Lung (tissue), 16 donors: Measurements from ENCODE around the gene UBTD2. TPM values are rescaled to one million over a fixed set of nuclear protein-coding genes. Genes with fewer than 3 reads are reported as not detected.
A peak's percentile ranks its signal among the peaks of the same experiment; 100 is the strongest.
"Not testable (repeated sequence)": the region's sequence is repeated elsewhere in the genome, so short reads cannot be mapped to it uniquely, and the experiment has no call there.

ENCODE experiments used
- ATAC-seq: fragments of 200-7000 bp; cut with Tn5 transposase; one replicate; pipeline ENCODE4 v1.9.1; 2020; ENCODE audit warnings: moderate number of reproducible peaks; ENCODE audit not compliant: insufficient read depth, low FRiP score
- DNase-seq, 3 donors: peaks; one replicate each; pipeline ENCODE4 v3.0.0-alpha.2; 2013 to 2017
- H3K27ac ChIP-seq, 2 donors: one replicate each; pipeline ENCODE4 v1.5.1; 2013; ENCODE audit warnings: mild to moderate bottlenecking in 2 of 2, moderate library complexity in 2 of 2, control low read depth in 1 of 2, inconsistent platforms in 1 of 2, low read depth in 1 of 2, low read length in 1 of 2
- H3K27me3 ChIP-seq, 3 donors: one replicate each; pipeline ENCODE4 v1.5.1; 2013; ENCODE audit warnings: low read length in 2 of 3; ENCODE audit not compliant: control insufficient read depth in 3 of 3, insufficient read depth in 3 of 3
- H3K36me3 ChIP-seq, 4 donors: one replicate each; pipeline ENCODE4 v1.5.1; 2013; ENCODE audit warnings: low read length in 4 of 4, mild to moderate bottlenecking in 1 of 4, moderate library complexity in 1 of 4; ENCODE audit not compliant: control insufficient read depth in 4 of 4, insufficient read depth in 4 of 4
- H3K4me1 ChIP-seq, 5 donors: one replicate each; pipeline ENCODE4 v1.5.1; 2013; ENCODE audit warnings: low read length in 5 of 5, mild to moderate bottlenecking in 2 of 5, moderate library complexity in 1 of 5; ENCODE audit not compliant: control insufficient read depth in 5 of 5, insufficient read depth in 5 of 5
- H3K4me3 ChIP-seq: one replicate; pipeline ENCODE4 v1.5.1; 2013; ENCODE audit warnings: mild to moderate bottlenecking, control low read depth, moderate library complexity
- H3K9ac ChIP-seq, 2 donors: one replicate each; pipeline ENCODE4 v1.5.1; 2013; ENCODE audit warnings: low read length in 2 of 2, control low read depth in 1 of 2; ENCODE audit not compliant: insufficient read depth in 1 of 2
- H3K9me3 ChIP-seq, 4 donors: one replicate each; pipeline ENCODE4 v1.5.1; 2013; ENCODE audit warnings: low read length in 3 of 4, mild to moderate bottlenecking in 1 of 4, moderate library complexity in 1 of 4; ENCODE audit not compliant: control insufficient read depth in 4 of 4, insufficient read depth in 3 of 4
- CTCF ChIP-seq: IDR thresholded peaks from 2 replicates; pipeline ENCODE4 v1.5.1; 2012; ENCODE audit warnings: mild to moderate bottlenecking; ENCODE audit errors: control extremely low read depth, extremely low read depth
- WGBS, 2 donors: extraction: QIAGEN DNeasy Blood & Tissue Kit; methylation state at CpG; one replicate each; pipeline ENCODE4 v1.1.7; 2013; 5-methylcytosine and 5-hydroxymethylcytosine counted together
- long read RNA-seq, 5 donors: transcript quantifications; one replicate each; lab custom pipeline, GENCODE V29; 2026
- polyA plus RNA-seq, 2 donors: library from polyadenylated mRNA; stranded (reverse); fragments of 200-250 nt; gene quantifications; one replicate each; pipeline ENCODE4 v1.2.1, GENCODE V29; 2013
- total RNA-seq, 2 donors: library from RNA; depleted of rRNA in 1 of 2; stranded (reverse); fragments of >200 nt in 1 of 2; gene quantifications; one replicate each; pipeline ENCODE4 v1.2.1, GENCODE V29; 2014 to 2021
- donor health status: control.
- donor health status: control.
- donor health status: Bipolar disorder and iron deficiency.
- donor health status: healthy.
- donor health status: DM: yes; HTN: yes; CAD: no.

UBTD2 gene
- total RNA-seq (10 to 100 TPM; 11.7 to 53.5 TPM), polyA plus RNA-seq (10 to 100 TPM in 1 of 2 donors, 1 to 10 TPM in 1; 8.1 to 10.9 TPM)
- long read RNA-seq, donor 1, transcript UBTD2-201 (3 exons, 3,301 nt), result major isoform, 31 of 31 reads
- long read RNA-seq, donor 1, partial matches to known transcripts, result 0 of 31 reads
- long read RNA-seq, donor 1, other reads (novel, unspliced or antisense), result 0 of 31 reads
- long read RNA-seq, donor 2, transcript UBTD2-201 (3 exons, 3,301 nt), result major isoform, 6 of 6 reads
- long read RNA-seq, donor 2, partial matches to known transcripts, result 0 of 6 reads
- long read RNA-seq, donor 2, other reads (novel, unspliced or antisense), result 0 of 6 reads
- long read RNA-seq, donor 3, transcript UBTD2-201 (3 exons, 3,301 nt), result major isoform, 23 of 23 reads
- long read RNA-seq, donor 3, partial matches to known transcripts, result 0 of 23 reads
- long read RNA-seq, donor 3, other reads (novel, unspliced or antisense), result 0 of 23 reads
- long read RNA-seq, donor 4, transcript UBTD2-201 (3 exons, 3,301 nt), result major isoform, 11 of 44 reads
- long read RNA-seq, donor 4, partial matches to known transcripts, result 33 of 44 reads
- long read RNA-seq, donor 4, other reads (novel, unspliced or antisense), result 0 of 44 reads
- long read RNA-seq, donor 5, transcript UBTD2-201 (3 exons, 3,301 nt), result major isoform, 42 of 51 reads
- long read RNA-seq, donor 5, partial matches to known transcripts, result 9 of 51 reads
- long read RNA-seq, donor 5, other reads (novel, unspliced or antisense), result 0 of 51 reads

GRCh38 chr5:172283020-172283861, at the start of gene UBTD2:
Gene UBTD2, minus strand, starts transcription at chr5:172283764. Its CDS starts 99 bp downstream, at chr5:172283665.
- H3K36me3 ChIP-seq, result peaks cover 0 to 2% (median 0%) of the 10 kb centered on the region in 4 donors
- peak within 1 kb of the TSS; percentile 88 to 98 for H3K27ac ChIP-seq
- H3K9ac ChIP-seq, result peak within 1 kb of the TSS; percentile 31 to 80
- peak; percentile 84 for ATAC-seq
- peak; percentile 87 to 91 (median 88) for DNase-seq
- no peaks in the 10 kb centered on the region for H3K9me3 ChIP-seq
- peak within 1 kb of the TSS; percentile 85 for H3K4me3 ChIP-seq
- 0 to 1% methylated on average over 50 to 87 of the region's 87 CpGs for WGBS, 2 donors
- no peak for TF ChIP-seq CTCF
- no peaks in the 10 kb centered on the region for H3K27me3 ChIP-seq
- H3K4me1 ChIP-seq, result peaks cover 0 to 40% (median 0%) of the 10 kb centered on the region in 5 donors

GRCh38 chr5:172326901-172327300, 43.3 kb upstream of the UBTD2 start:
- not testable (repeated sequence) for H3K36me3 ChIP-seq, H3K27me3 ChIP-seq, H3K9ac ChIP-seq, ATAC-seq, H3K27ac ChIP-seq, H3K4me1 ChIP-seq, H3K9me3 ChIP-seq, H3K4me3 ChIP-seq, DNase-seq
- 95 to 98% methylated on average over 12 to 13 of the region's 13 CpGs for WGBS, 2 donors

GRCh38 chr5:172325452-172325851, 41.9 kb upstream of the UBTD2 start:
- Histone ChIP-seq H3K4me1 (no peaks in the 10 kb centered on the region), H3K27ac (no peak overlapping the region), H3K9ac (no peak overlapping the region), H3K4me3 (no peak overlapping the region), H3K9me3 (no peaks in the 10 kb centered on the region), H3K27me3 (no peaks in the 10 kb centered on the region), H3K36me3 (no peaks in the 10 kb centered on the region)
- ATAC-seq, result no peak
- no peak for TF ChIP-seq CTCF
- no peak for DNase-seq
- WGBS, 2 donors, result 91 to 92% methylated on average over 9 of the region's 9 CpGs
